Measurements from ENCODE around the gene NBPF3. TPM values are rescaled to one million over a fixed set of nuclear protein-coding genes. Genes with fewer than 3 reads are reported as not detected.

The NBPF3 gene
- total RNA-seq, 1 experiment from 2014 or later, result 15.8 TPM

DNA sequence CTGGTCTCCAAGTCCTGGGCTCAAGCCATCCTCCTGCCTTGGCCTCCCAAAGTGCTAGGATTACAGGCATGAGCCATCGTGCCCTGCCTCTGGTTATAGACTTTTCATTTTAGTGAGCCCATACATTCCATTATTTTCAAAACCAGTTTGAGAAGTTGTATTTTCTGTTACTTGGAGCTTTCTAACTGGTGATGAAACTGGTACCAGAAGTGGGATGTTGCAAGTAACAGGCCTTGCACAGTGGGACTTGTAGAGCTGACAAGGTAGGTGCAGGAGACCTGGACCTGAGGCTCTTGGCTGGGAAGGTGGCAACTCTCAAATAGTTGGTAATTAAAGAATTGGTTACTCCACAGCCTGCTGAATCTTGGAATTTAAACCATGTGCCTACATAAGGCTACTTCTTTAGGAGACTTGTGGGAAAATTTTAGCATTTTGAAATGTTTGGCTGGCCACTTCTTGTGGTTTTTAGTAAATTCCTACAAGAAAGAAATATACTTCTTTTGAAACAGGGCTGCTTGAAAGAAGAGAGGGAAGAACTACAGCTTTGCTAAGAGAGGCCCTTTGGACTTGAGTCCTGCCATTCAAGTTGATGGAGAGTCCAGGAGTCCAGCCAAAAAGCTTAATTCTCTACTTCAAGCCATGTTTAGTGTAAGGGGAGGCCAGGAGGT is 59.5 kb downstream of the NBPF3 start:
- H3K9ac ChIP-seq (ENCODE audit: extremely low read depth, insufficient read length, low read length), result no peak overlapping the region
- H4K20me1 ChIP-seq (ENCODE audit: control insufficient read depth, insufficient read depth, insufficient read length), result no peaks in the 10 kb centered on the region
- WGBS (ENCODE audit: extremely low coverage, insufficient read length, low lambda C conversion rate), result no CpG with 5 or more reads among the region's 1 CpG
- H2BK12ac ChIP-seq (ENCODE audit: insufficient read length, low read depth, low read length), result no peak overlapping the region
- H3K79me1 ChIP-seq (ENCODE audit: insufficient read depth, low read depth, low read length, poor library complexity, severe bottlenecking), result no peaks in the 10 kb centered on the region
- no peak overlapping the region for H2BK20ac ChIP-seq (ENCODE audit: low read depth, low read length, poor library complexity, severe bottlenecking)
- no peak overlapping the region for H3K14ac ChIP-seq (ENCODE audit: insufficient read depth, low read length)
- H3K4me3 Mint-ChIP-seq, result no peak overlapping the region
- no peak overlapping the region for H2AK5ac ChIP-seq (ENCODE audit: insufficient read length, low read length)
- TF ChIP-seq, protein P1, sequence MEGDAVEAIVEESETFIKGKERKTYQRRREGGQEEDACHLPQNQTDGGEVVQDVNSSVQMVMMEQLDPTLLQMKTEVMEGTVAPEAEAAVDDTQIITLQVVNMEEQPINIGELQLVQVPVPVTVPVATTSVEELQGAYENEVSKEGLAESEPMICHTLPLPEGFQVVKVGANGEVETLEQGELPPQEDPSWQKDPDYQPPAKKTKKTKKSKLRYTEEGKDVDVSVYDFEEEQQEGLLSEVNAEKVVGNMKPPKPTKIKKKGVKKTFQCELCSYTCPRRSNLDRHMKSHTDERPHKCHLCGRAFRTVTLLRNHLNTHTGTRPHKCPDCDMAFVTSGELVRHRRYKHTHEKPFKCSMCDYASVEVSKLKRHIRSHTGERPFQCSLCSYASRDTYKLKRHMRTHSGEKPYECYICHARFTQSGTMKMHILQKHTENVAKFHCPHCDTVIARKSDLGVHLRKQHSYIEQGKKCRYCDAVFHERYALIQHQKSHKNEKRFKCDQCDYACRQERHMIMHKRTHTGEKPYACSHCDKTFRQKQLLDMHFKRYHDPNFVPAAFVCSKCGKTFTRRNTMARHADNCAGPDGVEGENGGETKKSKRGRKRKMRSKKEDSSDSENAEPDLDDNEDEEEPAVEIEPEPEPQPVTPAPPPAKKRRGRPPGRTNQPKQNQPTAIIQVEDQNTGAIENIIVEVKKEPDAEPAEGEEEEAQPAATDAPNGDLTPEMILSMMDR (conservative IDR thresholded peaks at IDR 0.05), result no peak
- DNase-seq, result no peak
- no peak overlapping the region for H4K5ac ChIP-seq (ENCODE audit: insufficient read length, low read depth, low read length)
- H3K23ac ChIP-seq (ENCODE audit: insufficient read length, low read depth, low read length), result no peak overlapping the region
- H3K18ac ChIP-seq (ENCODE audit: insufficient read length, low read depth, low read length), result no peak overlapping the region
- no peak overlapping the region for H2BK15ac ChIP-seq (ENCODE audit: low read depth, low read length)
- H3K27me3 ChIP-seq (ENCODE audit: insufficient read depth, low read length), result peaks cover 2% of the 10 kb centered on the region; the same call in 1 of the 2 replicates
- H3T11ph ChIP-seq (ENCODE audit: low read length), result no peak overlapping the region
- no peak overlapping the region for H3K27ac Mint-ChIP-seq
- H3K4ac ChIP-seq (ENCODE audit: low read depth, low read length), result no peak overlapping the region
- no peak overlapping the region for H4K91ac ChIP-seq (ENCODE audit: insufficient read length, low read depth, low read length)
- no peak overlapping the region for H3K56ac ChIP-seq (ENCODE audit: insufficient read length, low read depth, low read length)
- H3K36me3 Mint-ChIP-seq (ENCODE audit: insufficient read depth in 1 of 3, low read depth in 3 of 3), result no peaks in the 10 kb centered on the region
- H3K79me2 ChIP-seq (ENCODE audit: insufficient read depth, low read length), result no peaks in the 10 kb centered on the region
- peaks cover 13 to 21% of the 10 kb centered on the region in 2 experiments for H3K4me1 Mint-ChIP-seq
- H2BK5ac ChIP-seq (ENCODE audit: insufficient read length, low read length), result no peak overlapping the region
- no peak overlapping the region for H3K27ac ChIP-seq (ENCODE audit: insufficient read length, low read depth, low read length)
- H3K9me3 Mint-ChIP-seq, result peaks cover 2 to 7% of the 10 kb centered on the region in 2 experiments; a peak in 2 of 5 replicates
- H3K4me2 ChIP-seq (ENCODE audit: insufficient read depth, insufficient read length, low read length), result no peak overlapping the region
- peaks cover 2% of the 10 kb centered on the region; the same call in 1 of the 2 replicates for H3K4me1 ChIP-seq (ENCODE audit: insufficient read depth, low read length)
- no peaks in the 10 kb centered on the region for H3K23me2 ChIP-seq (ENCODE audit: insufficient read length, low read depth, low read length, poor library complexity, severe bottlenecking)
- H2BK120ac ChIP-seq (ENCODE audit: low read depth, low read length, poor library complexity, severe bottlenecking), result no peak overlapping the region
- peaks cover 23% of the 10 kb centered on the region for H3K27me3 Mint-ChIP-seq (ENCODE audit: low read depth)
- no peak overlapping the region for H4K8ac ChIP-seq (replicated peaks; ENCODE audit: insufficient read length, low read depth, low read length)
- H3K9me3 ChIP-seq (ENCODE audit: control insufficient read depth, low read depth, low read length), result no peaks in the 10 kb centered on the region
- no peak overlapping the region for H2AFZ ChIP-seq (ENCODE audit: low read length)

All from H9 (cell line).